Neural cell (in vitro differentiated cells): ENCODE measurements around the gene ROBO1. TPM values are rescaled to one million over a fixed set of nuclear protein-coding genes. Genes with fewer than 3 reads are reported as not detected.

Experiments
- H2AFZ ChIP-seq: fragments of 200-600, 300-800 bp; sonication (generic), shearing (Covaris generic); 2 replicates; pipeline ENCODE4 v1.6.0; 2014; ENCODE audit warnings: low read depth, mild to moderate bottlenecking, antibody characterized with exemption, low read length, moderate library complexity
- H3F3A ChIP-seq: fragments of 200-600 bp; shearing (Covaris generic); 2 replicates; pipeline ENCODE4 v1.6.1; 2016; ENCODE audit warnings: mild to moderate bottlenecking, moderate library complexity, mixed read lengths, antibody characterized with exemption, low read length; ENCODE audit not compliant: insufficient read depth, poor library complexity, severe bottlenecking
- H3K27ac ChIP-seq: fragments of 200-600, 300-800 bp; sonication (generic), shearing (Covaris generic); 2 replicates; pipeline ENCODE4 v1.5.1; 2014; ENCODE audit warnings: mild to moderate bottlenecking, low read length, moderate library complexity
- H3K27me3 ChIP-seq: fragments of 300-800, 200-600 bp; sonication (generic), shearing (Covaris generic); 2 replicates; pipeline ENCODE4 v1.6.0; 2014; ENCODE audit warnings: mild to moderate bottlenecking, low read depth, low read length, moderate library complexity; ENCODE audit not compliant: insufficient read depth
- H3K36me3 ChIP-seq: fragments of 300-800, 200-600 bp; sonication (generic), shearing (Covaris generic); 2 replicates; pipeline ENCODE4 v1.5.1; 2014; ENCODE audit warnings: mild to moderate bottlenecking, antibody characterized with exemption, low read length, moderate library complexity; ENCODE audit not compliant: insufficient read depth
- H3K4me2 ChIP-seq: fragments of 300-800, 200-600 bp; sonication (generic), shearing (Covaris generic); 2 replicates; pipeline ENCODE4 v1.6.0; 2014; ENCODE audit warnings: mild to moderate bottlenecking, low read length
- H3K4me3 ChIP-seq: fragments of 300-800, 200-600 bp; sonication (generic), shearing (Covaris generic); 2 replicates; pipeline ENCODE4 v1.5.1; 2014; ENCODE audit warnings: mild to moderate bottlenecking, low read length, moderate library complexity
- H3K79me2 ChIP-seq: fragments of 200-600 bp; shearing (Covaris generic); replicated peaks from 2 replicates; pipeline ENCODE4 v1.6.0; 2014; ENCODE audit warnings: mild to moderate bottlenecking, low read length, moderate library complexity; ENCODE audit not compliant: insufficient read depth
- H3K9ac ChIP-seq: fragments of 300-800, 200-600 bp; sonication (generic), shearing (Covaris generic); 2 replicates; pipeline ENCODE4 v1.6.1; 2016; ENCODE audit warnings: mild to moderate bottlenecking, low read length, mixed read lengths
- H3K9me2 ChIP-seq: fragments of 200-600 bp; shearing (Covaris generic); 2 replicates; pipeline ENCODE4 v1.6.1; 2016; ENCODE audit warnings: mild to moderate bottlenecking, low read length, mixed read lengths; ENCODE audit not compliant: insufficient read depth
- H3K9me3 ChIP-seq: fragments of 200-600, 300-800 bp; sonication (generic), shearing (Covaris generic); 2 replicates; pipeline ENCODE4 v1.6.1; 2016; ENCODE audit warnings: mild to moderate bottlenecking, mixed run types, low read length, moderate library complexity, mixed read lengths
- H4K20me1 ChIP-seq: fragments of 200-600 bp; shearing (Covaris generic); 2 replicates; pipeline ENCODE4 v1.6.1; 2016; ENCODE audit warnings: mild to moderate bottlenecking, mixed run types; ENCODE audit not compliant: insufficient read depth
- CTCF ChIP-seq: fragments of 450-650 bp; IDR thresholded peaks from 2 replicates; pipeline ENCODE4 v1.5.1; 2014; ENCODE audit warnings: antibody characterized with exemption, mild to moderate bottlenecking, moderate library complexity; ENCODE audit not compliant: poor library complexity, severe bottlenecking
- EP300 ChIP-seq: fragments of 450-650 bp; conservative IDR thresholded peaks from 2 replicates; pipeline ENCODE4 v1.6.1; 2014; ENCODE audit warnings: antibody characterized with exemption, mild to moderate bottlenecking, moderate library complexity; ENCODE audit not compliant: poor library complexity, severe bottlenecking
- EZH2 ChIP-seq: fragments of 200-600, 300-800 bp; shearing (Covaris generic), sonication (generic); IDR thresholded peaks from 2 replicates; pipeline ENCODE4 v1.6.1; 2014; ENCODE audit warnings: antibody characterized with exemption, low read length, borderline replicate concordance, mild to moderate bottlenecking; ENCODE audit not compliant: insufficient read depth, poor library complexity, severe bottlenecking
- MXI1 ChIP-seq: fragments of 450-650 bp; conservative IDR thresholded peaks from 2 replicates; pipeline ENCODE4 v1.6.1; 2014; ENCODE audit warnings: antibody characterized with exemption, mild to moderate bottlenecking; ENCODE audit not compliant: poor library complexity, severe bottlenecking
- POLR2AphosphoS5 ChIP-seq: IDR thresholded peaks from 2 replicates; pipeline ENCODE4 v1.6.1; 2012
- RAD21 ChIP-seq: fragments of 450-650 bp; conservative IDR thresholded peaks from 2 replicates; pipeline ENCODE4 v1.6.1; 2014; ENCODE audit warnings: antibody characterized with exemption, mild to moderate bottlenecking, moderate library complexity
- REST ChIP-seq: IDR thresholded peaks from 2 replicates; pipeline ENCODE4 v1.6.1; 2012; ENCODE audit warnings: borderline replicate concordance
- SMC3 ChIP-seq: fragments of 450-650 bp; conservative IDR thresholded peaks from 2 replicates; pipeline ENCODE4 v1.6.1; 2014; ENCODE audit warnings: antibody characterized with exemption, mild to moderate bottlenecking, moderate library complexity; ENCODE audit not compliant: poor library complexity
- TAF1 ChIP-seq: IDR thresholded peaks from 2 replicates; pipeline ENCODE4 v1.6.1; 2012; ENCODE audit warnings: low read depth
- polyA plus RNA-seq: library from polyadenylated mRNA; depleted of rRNA; stranded (reverse); fragments of >200 nt; gene quantifications from 2 replicates; pipeline ENCODE4 v1.2.3, GENCODE V29; 2014

Gene ROBO1
- polyA plus RNA-seq, 1 donor from 2014 or later = 183 TPM

GRCh38 chr3:79358327-79358726 lies 409.5 kb downstream of the ROBO1 start:
- H3K9me3 ChIP-seq = no peaks in the 10 kb centered on the region
- H3K27ac ChIP-seq = no peak overlapping the region
- H3K4me3 ChIP-seq = no peak overlapping the region
- H3K36me3 ChIP-seq = no peaks in the 10 kb centered on the region
- peaks cover 3% of the 10 kb centered on the region for H3F3A ChIP-seq
- no peak overlapping the region for H3K4me2 ChIP-seq
- H2AFZ ChIP-seq = no peak overlapping the region
- TF ChIP-seq EZH2 (no peak), TAF1 (no peak), SMC3 (no peak), REST (no peak), POLR2AphosphoS5 (no peak), RAD21 (no peak), CTCF (no peak), MXI1 (no peak), EP300 (no peak)
- H3K79me2 ChIP-seq = no peaks in the 10 kb centered on the region
- no peak overlapping the region for H3K9ac ChIP-seq
- no peaks in the 10 kb centered on the region for H3K27me3 ChIP-seq
- no peaks in the 10 kb centered on the region for H4K20me1 ChIP-seq
- no peaks in the 10 kb centered on the region for H3K9me2 ChIP-seq

- TF ChIP-seq REST (no peak), RAD21 (no peak), TAF1 (no peak), MXI1 (no peak), SMC3 (no peak), EZH2 (no peak), EP300 (peak; percentile 61), CTCF (no peak), POLR2AphosphoS5 (peak; percentile 49)
- H3K36me3 ChIP-seq = no peaks in the 10 kb centered on the region
- no peaks in the 10 kb centered on the region for H3K27me3 ChIP-seq
- no peaks in the 10 kb centered on the region for H3K9me3 ChIP-seq
- no peak overlapping the region for H3K4me3 ChIP-seq
- H4K20me1 ChIP-seq = no peaks in the 10 kb centered on the region
- H3K9ac ChIP-seq = no peak overlapping the region
- H3K9me2 ChIP-seq = no peaks in the 10 kb centered on the region
- no peak overlapping the region for H2AFZ ChIP-seq
- no peak overlapping the region for H3K27ac ChIP-seq
- H3F3A ChIP-seq = no peaks in the 10 kb centered on the region
- H3K79me2 ChIP-seq = no peaks in the 10 kb centered on the region
- H3K4me2 ChIP-seq = no peak overlapping the region
These were observed 413.6 kb downstream of the ROBO1 start for GRCh38 chr3:79354179-79354688.
